ENCODE results near the gene SCAPER. TPM values are rescaled to one million over a fixed set of nuclear protein-coding genes. Genes with fewer than 3 reads are reported as not detected.

SCAPER gene
- total RNA-seq, 1 experiment from 2014 or later, result 6.3 TPM

- H3K27me3 ChIP-seq (ENCODE audit: low read length), result no peaks in the 10 kb centered on the region
Measured at GRCh38 chr15:76429661-76430060, 475.5 kb downstream of the SCAPER start.

GRCh38 chr15:76426941-76427340 lies 478.2 kb downstream of the SCAPER start:
- Histone ChIP-seq H3K79me2 (ENCODE audit: low read length) (no peaks in the 10 kb centered on the region), H2AFZ (ENCODE audit: low read length) (no peak overlapping the region), H3K9me3 (ENCODE audit: low read length) (no peaks in the 10 kb centered on the region), H3K27me3 (ENCODE audit: low read length) (no peaks in the 10 kb centered on the region), H3K9ac (ENCODE audit: low read length) (no peak overlapping the region), H3K27ac (ENCODE audit: low read length) (no peak overlapping the region), H3K4me1 (ENCODE audit: low read length) (no peaks in the 10 kb centered on the region), H4K20me1 (ENCODE audit: insufficient read depth, low read depth, low read length) (no peaks in the 10 kb centered on the region), H3K4me3 (ENCODE audit: low read length) (no peak overlapping the region), H3K4me2 (ENCODE audit: low read depth, low read length, poor library complexity, severe bottlenecking) (no peak overlapping the region), H3K9me2 (replicated peaks; ENCODE audit: insufficient read depth, low read length) (no peaks in the 10 kb centered on the region), H3K36me3 (ENCODE audit: insufficient read depth, low read length) (no peaks in the 10 kb centered on the region)
- no peak for DNase-seq

More at GRCh38 chr15:76429661-76430060, 475.5 kb downstream of the SCAPER start:
- Histone ChIP-seq H3K4me2 (ENCODE audit: low read depth, low read length, poor library complexity, severe bottlenecking) (no peak overlapping the region), H3K4me3 (ENCODE audit: low read length) (no peak overlapping the region), H3K9me2 (replicated peaks; ENCODE audit: insufficient read depth, low read length) (no peaks in the 10 kb centered on the region), H3K27ac (ENCODE audit: low read length) (no peak overlapping the region), H3K9ac (ENCODE audit: low read length) (no peak overlapping the region), H3K4me1 (ENCODE audit: low read length) (no peaks in the 10 kb centered on the region), H3K36me3 (ENCODE audit: insufficient read depth, low read length) (no peaks in the 10 kb centered on the region), H2AFZ (ENCODE audit: low read length) (no peak overlapping the region), H4K20me1 (ENCODE audit: insufficient read depth, low read depth, low read length) (no peaks in the 10 kb centered on the region), H3K79me2 (ENCODE audit: low read length) (no peaks in the 10 kb centered on the region), H3K9me3 (ENCODE audit: low read length) (no peaks in the 10 kb centered on the region)
- no peak for DNase-seq

- no peaks in the 10 kb centered on the region for H3K27me3 ChIP-seq (ENCODE audit: low read length)
- no peak overlapping the region for H2AFZ ChIP-seq (ENCODE audit: low read length)
- no peak overlapping the region for H3K4me3 ChIP-seq (ENCODE audit: low read length)
- H3K4me1 ChIP-seq (ENCODE audit: low read length), result no peaks in the 10 kb centered on the region
- H3K79me2 ChIP-seq (ENCODE audit: low read length), result no peaks in the 10 kb centered on the region
- no peaks in the 10 kb centered on the region for H3K36me3 ChIP-seq (ENCODE audit: insufficient read depth, low read length)
- H3K4me2 ChIP-seq (ENCODE audit: low read depth, low read length, poor library complexity, severe bottlenecking), result no peak overlapping the region
- H3K27ac ChIP-seq (ENCODE audit: low read length), result no peak overlapping the region
- H3K9me3 ChIP-seq (ENCODE audit: low read length), result no peaks in the 10 kb centered on the region
- H3K9ac ChIP-seq (ENCODE audit: low read length), result no peak overlapping the region
- no peak for DNase-seq
- no peaks in the 10 kb centered on the region for H4K20me1 ChIP-seq (ENCODE audit: insufficient read depth, low read depth, low read length)
- no peaks in the 10 kb centered on the region for H3K9me2 ChIP-seq (replicated peaks; ENCODE audit: insufficient read depth, low read length)
Measured at GRCh38 chr15:76418352-76419140, 486.6 kb downstream of the SCAPER start.

GRCh38 chr15:76401285-76401684 lies 503.9 kb downstream of the SCAPER start:
- no peak for DNase-seq
- H4K20me1 ChIP-seq (ENCODE audit: insufficient read depth, low read depth, low read length), result no peaks in the 10 kb centered on the region
- H3K27ac ChIP-seq (ENCODE audit: low read length), result no peak overlapping the region
- no peak overlapping the region for H3K4me2 ChIP-seq (ENCODE audit: low read depth, low read length, poor library complexity, severe bottlenecking)
- H3K9me3 ChIP-seq (ENCODE audit: low read length), result no peaks in the 10 kb centered on the region
- no peaks in the 10 kb centered on the region for H3K9me2 ChIP-seq (replicated peaks; ENCODE audit: insufficient read depth, low read length)
- no peaks in the 10 kb centered on the region for H3K36me3 ChIP-seq (ENCODE audit: insufficient read depth, low read length)
- no peak overlapping the region for H3K4me3 ChIP-seq (ENCODE audit: low read length)
- H3K9ac ChIP-seq (ENCODE audit: low read length), result no peak overlapping the region
- no peaks in the 10 kb centered on the region for H3K4me1 ChIP-seq (ENCODE audit: low read length)
- H2AFZ ChIP-seq (ENCODE audit: low read length), result no peak overlapping the region
- no peaks in the 10 kb centered on the region for H3K27me3 ChIP-seq (ENCODE audit: low read length)
- H3K79me2 ChIP-seq (ENCODE audit: low read length), result no peaks in the 10 kb centered on the region

- Histone ChIP-seq H3K9ac (ENCODE audit: low read length) (no peak overlapping the region), H3K27ac (ENCODE audit: low read length) (no peak overlapping the region), H3K4me2 (ENCODE audit: low read depth, low read length, poor library complexity, severe bottlenecking) (no peak overlapping the region), H3K27me3 (ENCODE audit: low read length) (no peaks in the 10 kb centered on the region), H4K20me1 (ENCODE audit: insufficient read depth, low read depth, low read length) (no peaks in the 10 kb centered on the region), H3K36me3 (ENCODE audit: insufficient read depth, low read length) (no peaks in the 10 kb centered on the region), H2AFZ (ENCODE audit: low read length) (no peak overlapping the region), H3K79me2 (ENCODE audit: low read length) (no peaks in the 10 kb centered on the region), H3K4me3 (ENCODE audit: low read length) (no peak overlapping the region), H3K4me1 (ENCODE audit: low read length) (no peaks in the 10 kb centered on the region), H3K9me2 (replicated peaks; ENCODE audit: insufficient read depth, low read length) (no peaks in the 10 kb centered on the region), H3K9me3 (ENCODE audit: low read length) (no peaks in the 10 kb centered on the region)
- no peak for DNase-seq
Measured at GRCh38 chr15:76398317-76399104, 506.6 kb downstream of the SCAPER start.

GRCh38 chr15:76393614-76394013 lies 511.5 kb downstream of the SCAPER start:
- no peak overlapping the region for H3K27ac ChIP-seq (ENCODE audit: low read length)
- no peak overlapping the region for H3K4me2 ChIP-seq (ENCODE audit: low read depth, low read length, poor library complexity, severe bottlenecking)
- no peak overlapping the region for H3K9ac ChIP-seq (ENCODE audit: low read length)

GRCh38 chr15:76391847-76392246 lies 513.3 kb downstream of the SCAPER start:
- H3K79me2 ChIP-seq (ENCODE audit: low read length), result no peaks in the 10 kb centered on the region
- no peaks in the 10 kb centered on the region for H4K20me1 ChIP-seq (ENCODE audit: insufficient read depth, low read depth, low read length)
- DNase-seq, result no peak
- H3K27ac ChIP-seq (ENCODE audit: low read length), result no peak overlapping the region
- H3K9me3 ChIP-seq (ENCODE audit: low read length), result no peaks in the 10 kb centered on the region
- H2AFZ ChIP-seq (ENCODE audit: low read length), result no peak overlapping the region
- H3K4me1 ChIP-seq (ENCODE audit: low read length), result no peaks in the 10 kb centered on the region
- no peaks in the 10 kb centered on the region for H3K36me3 ChIP-seq (ENCODE audit: insufficient read depth, low read length)
- H3K27me3 ChIP-seq (ENCODE audit: low read length), result no peaks in the 10 kb centered on the region
- H3K9me2 ChIP-seq (replicated peaks; ENCODE audit: insufficient read depth, low read length), result no peaks in the 10 kb centered on the region
- H3K4me2 ChIP-seq (ENCODE audit: low read depth, low read length, poor library complexity, severe bottlenecking), result no peak overlapping the region
- H3K9ac ChIP-seq (ENCODE audit: low read length), result no peak overlapping the region
- H3K4me3 ChIP-seq (ENCODE audit: low read length), result no peak overlapping the region

More at GRCh38 chr15:76393614-76394013, 511.5 kb downstream of the SCAPER start:
- H3K79me2 ChIP-seq (ENCODE audit: low read length), result no peaks in the 10 kb centered on the region
- H3K36me3 ChIP-seq (ENCODE audit: insufficient read depth, low read length), result no peaks in the 10 kb centered on the region
- H2AFZ ChIP-seq (ENCODE audit: low read length), result no peak overlapping the region
- H3K9me3 ChIP-seq (ENCODE audit: low read length), result no peaks in the 10 kb centered on the region
- DNase-seq, result no peak
- no peaks in the 10 kb centered on the region for H4K20me1 ChIP-seq (ENCODE audit: insufficient read depth, low read depth, low read length)
- no peaks in the 10 kb centered on the region for H3K9me2 ChIP-seq (replicated peaks; ENCODE audit: insufficient read depth, low read length)
- no peak overlapping the region for H3K4me3 ChIP-seq (ENCODE audit: low read length)
- H3K4me1 ChIP-seq (ENCODE audit: low read length), result no peaks in the 10 kb centered on the region
- H3K27me3 ChIP-seq (ENCODE audit: low read length), result no peaks in the 10 kb centered on the region

- H3K9ac ChIP-seq (ENCODE audit: low read length), result no peak overlapping the region
- H3K4me1 ChIP-seq (ENCODE audit: low read length), result no peaks in the 10 kb centered on the region
- no peak overlapping the region for H3K4me2 ChIP-seq (ENCODE audit: low read depth, low read length, poor library complexity, severe bottlenecking)
- no peaks in the 10 kb centered on the region for H4K20me1 ChIP-seq (ENCODE audit: insufficient read depth, low read depth, low read length)
- no peak overlapping the region for H2AFZ ChIP-seq (ENCODE audit: low read length)
- no peaks in the 10 kb centered on the region for H3K9me3 ChIP-seq (ENCODE audit: low read length)
- no peak overlapping the region for H3K27ac ChIP-seq (ENCODE audit: low read length)
- no peaks in the 10 kb centered on the region for H3K79me2 ChIP-seq (ENCODE audit: low read length)
- H3K27me3 ChIP-seq (ENCODE audit: low read length), result no peaks in the 10 kb centered on the region
- H3K4me3 ChIP-seq (ENCODE audit: low read length), result no peak overlapping the region
- H3K9me2 ChIP-seq (replicated peaks; ENCODE audit: insufficient read depth, low read length), result no peaks in the 10 kb centered on the region
- no peak for DNase-seq
- H3K36me3 ChIP-seq (ENCODE audit: insufficient read depth, low read length), result no peaks in the 10 kb centered on the region
Measured at GRCh38 chr15:76391309-76391708, 513.8 kb downstream of the SCAPER start.
